AG10803 (cell line): Measurements from ENCODE around the gene ELK1.

Experiments
- DNase-seq: peaks from one replicate; pipeline ENCODE4 v3.0.0; 2010; ENCODE audit warnings: low read depth
- H3K4me3 ChIP-seq: 2 replicates; pipeline ENCODE4 v1.5.1; 2011; ENCODE audit warnings: mild to moderate bottlenecking, low read length, control low read depth
- CTCF ChIP-seq: conservative IDR thresholded peaks from 2 replicates; pipeline ENCODE4 v1.5.1; 2011; ENCODE audit warnings: mild to moderate bottlenecking, low read length, control low read depth, inconsistent platforms

The ELK1 gene

GRCh38 chrX:47644557-47645091 is 5.7 kb downstream of the ELK1 start:
- H3K4me3 ChIP-seq: no peak overlapping the region
- DNase-seq: peak; percentile 31
- TF ChIP-seq CTCF: peak; percentile 52

GRCh38 chrX:47643926-47644325 is 6.4 kb downstream of the ELK1 start:
- DNase-seq: peak; percentile 24
- no peak overlapping the region for H3K4me3 ChIP-seq
- TF ChIP-seq CTCF: peak; percentile 45

GRCh38 chrX:47638816-47639215 is 11.5 kb downstream of the ELK1 start:
- H3K4me3 ChIP-seq: no peak overlapping the region
- TF ChIP-seq CTCF: no peak
- no peak for DNase-seq

- DNase-seq: no peak
- no peak overlapping the region for H3K4me3 ChIP-seq
- TF ChIP-seq CTCF: no peak
Observed at GRCh38 chrX:47637546-47638195, 12.7 kb downstream of the ELK1 start.

- no peak overlapping the region for H3K4me3 ChIP-seq
- no peak for DNase-seq
- TF ChIP-seq CTCF: no peak
Observed at GRCh38 chrX:47634871-47635575, 15.3 kb downstream of the ELK1 start.

- TF ChIP-seq CTCF: no peak
- no peak overlapping the region for H3K4me3 ChIP-seq
- DNase-seq: no peak
Observed at GRCh38 chrX:47633689-47634590, 16.4 kb downstream of the ELK1 start.
